ENCODE data around the gene SCP2D1.

Gene SCP2D1

GRCh38 chr20:18815194-18815942 is 1.8 kb downstream of the SCP2D1 start:
- no peak for DNase-seq

- DNase-seq, result no peak
These were observed 9.2 kb downstream of the SCP2D1 start for GRCh38 chr20:18822832-18823231.

- no peak for DNase-seq
These were observed 18.4 kb downstream of the SCP2D1 start for GRCh38 chr20:18831830-18832499.

GRCh38 chr20:18832546-18833200 is 19.1 kb downstream of the SCP2D1 start:
- no peak for DNase-seq

GRCh38 chr20:18835466-18836256 is 22.1 kb downstream of the SCP2D1 start:
- no peak for DNase-seq

GRCh38 chr20:18837718-18838117 is 24.1 kb downstream of the SCP2D1 start:
- DNase-seq, result no peak

GRCh38 chr20:18839507-18840247 is 26.1 kb downstream of the SCP2D1 start:
- no peak for DNase-seq

- no peak for DNase-seq
These were observed 26.7 kb downstream of the SCP2D1 start for GRCh38 chr20:18840248-18840645.

GRCh38 chr20:18845017-18845416 is 31.4 kb downstream of the SCP2D1 start:
- DNase-seq, result no peak

GRCh38 chr20:18847226-18847755 is 33.7 kb downstream of the SCP2D1 start:
- DNase-seq, result no peak

GRCh38 chr20:18849131-18849530 is 35.5 kb downstream of the SCP2D1 start:
- no peak for DNase-seq

GRCh38 chr20:18851629-18852028 is 38.0 kb downstream of the SCP2D1 start:
- no peak for DNase-seq

- DNase-seq, result no peak
These were observed 38.7 kb downstream of the SCP2D1 start for GRCh38 chr20:18852318-18852717.

- DNase-seq, result no peak
These were observed 39.6 kb downstream of the SCP2D1 start for GRCh38 chr20:18853216-18853615.

GRCh38 chr20:18853946-18854646 is 40.5 kb downstream of the SCP2D1 start:
- no peak for DNase-seq

GRCh38 chr20:18855882-18856281 is 42.3 kb downstream of the SCP2D1 start:
- no peak for DNase-seq

GRCh38 chr20:18856873-18857272 is 43.3 kb downstream of the SCP2D1 start:
- DNase-seq, result no peak

GRCh38 chr20:18857640-18858039 is 44.1 kb downstream of the SCP2D1 start:
- no peak for DNase-seq

GRCh38 chr20:18858816-18859215 is 45.2 kb downstream of the SCP2D1 start:
- DNase-seq, result no peak

Data from SHP77 treated with DMSO at 0.1 percent for 48 hours (cell line).